A549 treated with Hydrocortisone at 1 μM for 4 hours (cell line): ENCODE data around the gene PDGFD. TPM values are rescaled to one million over a fixed set of nuclear protein-coding genes. Genes with fewer than 3 reads are reported as not detected.

Experiments
- total RNA-seq: library from RNA; stranded (reverse); fragments of 200-300 nt; extraction: Qiagen RNA extraction; gene quantifications from 5 replicates; pipeline ENCODE4 v1.2.3, GENCODE V29; 2022

Gene PDGFD
- total RNA-seq = 5.9 to 8.6 TPM (median 7.2 TPM) in 5 replicates

DNA sequence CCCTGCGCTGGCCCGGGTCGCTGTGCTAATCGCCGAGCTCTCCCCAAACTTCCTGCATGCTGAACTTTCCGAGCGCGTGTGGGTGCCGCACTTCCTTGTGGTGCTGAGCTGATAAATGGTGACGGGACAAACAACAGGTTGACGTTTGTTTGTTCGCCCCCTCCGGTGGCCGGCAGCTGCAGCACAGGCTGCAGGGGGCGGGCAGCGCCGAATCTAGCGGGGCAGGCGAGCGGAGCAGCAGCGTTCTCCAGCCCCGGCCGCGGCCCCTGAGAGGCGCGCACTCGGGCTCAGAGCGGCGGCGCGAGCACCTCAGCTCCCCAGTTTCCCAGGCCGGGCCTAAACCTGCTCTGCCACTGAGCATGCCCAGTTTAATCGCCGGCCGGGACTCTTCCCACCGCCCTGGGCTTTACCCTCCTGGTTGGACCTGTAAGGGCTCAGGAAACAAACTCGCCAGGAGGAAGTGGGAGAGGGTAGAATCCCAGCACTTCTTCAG, at the start of gene PDGFD:
Gene PDGFD (minus strand): TSS at position 120 of the 493 bp plus-strand sequence.

GRCh38 chr11:104036588-104036987, 127.4 kb downstream of the PDGFD start, which contains the start of gene DDI1:
TSS of gene DDI1 (plus strand) at chr11:104036640. CDS start at chr11:104036823, 183 bp downstream.

Other genes starting within 250 kb of the PDGFD start
- not detected in 5 replicates for gene DDI1, start 127.5 kb downstream of the PDGFD start, total RNA-seq